Osteocyte (in vitro differentiated cells): Measurements from ENCODE around the gene TJP1. TPM values are rescaled to one million over a fixed set of nuclear protein-coding genes. Genes with fewer than 3 reads are reported as not detected.

ENCODE experiments used
- DNase-seq: peaks from one replicate; pipeline ENCODE4 v3.0.0; 2021; ENCODE audit warnings: mixed read lengths; ENCODE audit not compliant: unreplicated experiment; ENCODE audit errors: extremely low spot score
- H3K27ac Mint-ChIP-seq: one replicate; pipeline ENCODE4 v1.8.0; 2021; ENCODE audit warnings: mild to moderate bottlenecking, mixed read lengths; ENCODE audit not compliant: unreplicated experiment
- H3K27me3 Mint-ChIP-seq: one replicate; pipeline ENCODE4 v1.8.0; 2021; ENCODE audit warnings: mixed read lengths; ENCODE audit not compliant: unreplicated experiment
- H3K36me3 Mint-ChIP-seq: one replicate; pipeline ENCODE4 v1.8.0; 2021; ENCODE audit warnings: mixed read lengths; ENCODE audit not compliant: unreplicated experiment
- H3K4me1 Mint-ChIP-seq: one replicate; pipeline ENCODE4 v1.8.0; 2021; ENCODE audit warnings: mixed read lengths; ENCODE audit not compliant: unreplicated experiment
- H3K4me3 Mint-ChIP-seq: one replicate; pipeline ENCODE4 v1.8.0; 2021; ENCODE audit warnings: mild to moderate bottlenecking, moderate library complexity, mixed read lengths; ENCODE audit not compliant: unreplicated experiment
- H3K9me3 Mint-ChIP-seq: one replicate; pipeline ENCODE4 v1.8.0; 2021; ENCODE audit warnings: mixed read lengths; ENCODE audit not compliant: unreplicated experiment
- total RNA-seq: library from RNA; stranded (reverse); gene quantifications from 2 replicates; pipeline ENCODE4 v1.2.1, GENCODE V29; 2021
- TF ChIP-seq, protein P1 (sequence below): fragments of 200-600 bp; sonication (generic); IDR thresholded peaks from 2 replicates; pipeline ENCODE4 v1.5.0; 2021; ENCODE audit warnings: antibody characterized with exemption, mild to moderate bottlenecking, moderate library complexity

The TJP1 gene
- total RNA-seq, 1 donor from 2014 or later: 113 TPM

DNA sequence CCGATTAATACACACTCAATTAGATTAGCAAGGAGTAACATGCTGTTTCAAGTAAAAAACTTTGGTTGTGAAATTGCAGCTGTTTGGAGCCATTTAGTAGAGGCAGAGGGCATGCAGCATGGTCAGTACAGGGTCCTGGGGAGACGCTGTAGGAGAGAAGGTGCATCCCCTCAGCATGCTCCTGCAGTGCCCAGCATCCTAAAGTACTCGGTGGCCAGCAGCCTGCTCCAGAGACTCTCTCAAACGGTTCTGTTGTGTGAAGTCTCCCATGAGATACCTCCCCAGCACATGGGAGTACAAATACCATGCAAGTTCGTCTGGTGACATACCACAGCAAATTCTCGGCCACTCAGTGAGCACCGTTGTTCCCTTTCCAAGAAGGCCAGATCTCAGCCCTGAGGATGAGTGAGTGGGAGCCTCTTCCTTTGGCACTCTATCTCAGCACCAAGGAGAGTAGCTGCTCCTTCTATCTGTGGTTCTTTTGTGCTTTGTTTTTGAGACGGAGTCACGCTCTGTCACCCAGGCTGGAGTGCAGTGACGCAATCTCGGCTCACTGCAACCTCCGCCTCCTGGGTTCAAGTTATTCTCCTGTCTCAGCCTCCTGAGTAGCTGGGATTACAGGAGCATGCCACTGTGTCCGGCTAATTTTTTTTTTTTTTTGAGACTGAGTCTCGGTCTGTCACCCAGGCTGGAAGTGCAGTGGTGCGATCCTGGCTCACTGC, 72.7 kb downstream of the TJP1 start:
- no peaks in the 10 kb centered on the region for H3K27me3 Mint-ChIP-seq
- peaks cover 11% of the 10 kb centered on the region for H3K4me1 Mint-ChIP-seq
- H3K4me3 Mint-ChIP-seq: no peak overlapping the region
- TF ChIP-seq, protein P1, sequence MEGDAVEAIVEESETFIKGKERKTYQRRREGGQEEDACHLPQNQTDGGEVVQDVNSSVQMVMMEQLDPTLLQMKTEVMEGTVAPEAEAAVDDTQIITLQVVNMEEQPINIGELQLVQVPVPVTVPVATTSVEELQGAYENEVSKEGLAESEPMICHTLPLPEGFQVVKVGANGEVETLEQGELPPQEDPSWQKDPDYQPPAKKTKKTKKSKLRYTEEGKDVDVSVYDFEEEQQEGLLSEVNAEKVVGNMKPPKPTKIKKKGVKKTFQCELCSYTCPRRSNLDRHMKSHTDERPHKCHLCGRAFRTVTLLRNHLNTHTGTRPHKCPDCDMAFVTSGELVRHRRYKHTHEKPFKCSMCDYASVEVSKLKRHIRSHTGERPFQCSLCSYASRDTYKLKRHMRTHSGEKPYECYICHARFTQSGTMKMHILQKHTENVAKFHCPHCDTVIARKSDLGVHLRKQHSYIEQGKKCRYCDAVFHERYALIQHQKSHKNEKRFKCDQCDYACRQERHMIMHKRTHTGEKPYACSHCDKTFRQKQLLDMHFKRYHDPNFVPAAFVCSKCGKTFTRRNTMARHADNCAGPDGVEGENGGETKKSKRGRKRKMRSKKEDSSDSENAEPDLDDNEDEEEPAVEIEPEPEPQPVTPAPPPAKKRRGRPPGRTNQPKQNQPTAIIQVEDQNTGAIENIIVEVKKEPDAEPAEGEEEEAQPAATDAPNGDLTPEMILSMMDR: no peak
- peaks cover 5% of the 10 kb centered on the region for H3K9me3 Mint-ChIP-seq
- H3K36me3 Mint-ChIP-seq: peaks cover 20% of the 10 kb centered on the region
- no peak for DNase-seq
- no peak overlapping the region for H3K27ac Mint-ChIP-seq

DNA sequence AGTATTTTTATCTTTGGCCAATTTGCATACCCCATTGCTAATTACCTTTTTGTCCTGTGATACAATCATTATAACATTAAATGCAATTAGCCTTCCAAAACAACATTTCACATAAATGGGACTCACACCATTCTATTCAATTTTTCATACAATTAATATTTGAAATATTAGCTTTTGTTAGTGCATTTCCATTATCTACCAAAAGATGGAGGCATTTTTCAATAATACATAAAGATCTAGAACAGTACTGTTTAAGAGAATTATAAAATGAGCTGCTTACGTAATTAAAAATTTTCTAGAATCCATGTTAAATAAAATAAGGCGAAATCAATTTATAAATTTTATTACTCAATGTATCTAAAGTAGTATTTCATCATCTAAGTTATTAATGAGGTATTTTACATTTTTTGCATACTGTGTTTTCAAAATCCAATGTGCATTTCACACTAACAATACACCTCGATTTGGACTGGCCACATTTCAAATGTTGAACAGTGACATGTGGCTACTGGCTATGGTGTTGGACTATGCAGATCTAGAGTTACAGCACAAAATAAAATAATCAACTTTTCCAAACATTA, 74.3 kb downstream of the TJP1 start:
- H3K27ac Mint-ChIP-seq: no peak overlapping the region
- H3K4me1 Mint-ChIP-seq: peaks cover 11% of the 10 kb centered on the region
- TF ChIP-seq, protein P1: peak; percentile 68
- no peak overlapping the region for H3K4me3 Mint-ChIP-seq
- H3K27me3 Mint-ChIP-seq: no peaks in the 10 kb centered on the region
- no peaks in the 10 kb centered on the region for H3K9me3 Mint-ChIP-seq
- H3K36me3 Mint-ChIP-seq: peaks cover 12% of the 10 kb centered on the region
- no peak for DNase-seq

DNA sequence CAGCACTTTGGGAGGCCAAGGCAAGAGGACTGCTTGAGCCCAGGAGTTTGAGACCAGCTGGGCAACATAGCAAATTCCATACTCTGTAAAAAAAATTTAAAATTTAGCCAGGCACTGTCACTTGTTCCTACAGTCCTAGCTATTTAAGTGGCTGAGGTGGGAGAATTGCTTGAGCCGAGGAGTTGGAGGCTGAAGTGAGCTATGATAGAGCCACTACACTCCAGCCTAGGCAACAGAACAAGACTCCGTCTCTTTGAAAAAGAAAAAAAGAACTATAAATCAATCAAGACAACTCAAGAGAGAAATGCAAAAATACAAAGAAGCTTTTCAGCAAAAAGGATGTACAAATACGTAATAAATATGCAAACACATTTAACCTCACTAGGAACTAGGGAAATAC, 78.8 kb downstream of the TJP1 start:
- Mint-ChIP-seq H3K4me3 (no peak overlapping the region), H3K4me1 (peaks cover 2% of the 10 kb centered on the region), H3K27ac (no peak overlapping the region), H3K9me3 (no peaks in the 10 kb centered on the region), H3K36me3 (peaks cover 20% of the 10 kb centered on the region), H3K27me3 (no peaks in the 10 kb centered on the region)
- TF ChIP-seq, protein P1: no peak
- no peak for DNase-seq

DNA sequence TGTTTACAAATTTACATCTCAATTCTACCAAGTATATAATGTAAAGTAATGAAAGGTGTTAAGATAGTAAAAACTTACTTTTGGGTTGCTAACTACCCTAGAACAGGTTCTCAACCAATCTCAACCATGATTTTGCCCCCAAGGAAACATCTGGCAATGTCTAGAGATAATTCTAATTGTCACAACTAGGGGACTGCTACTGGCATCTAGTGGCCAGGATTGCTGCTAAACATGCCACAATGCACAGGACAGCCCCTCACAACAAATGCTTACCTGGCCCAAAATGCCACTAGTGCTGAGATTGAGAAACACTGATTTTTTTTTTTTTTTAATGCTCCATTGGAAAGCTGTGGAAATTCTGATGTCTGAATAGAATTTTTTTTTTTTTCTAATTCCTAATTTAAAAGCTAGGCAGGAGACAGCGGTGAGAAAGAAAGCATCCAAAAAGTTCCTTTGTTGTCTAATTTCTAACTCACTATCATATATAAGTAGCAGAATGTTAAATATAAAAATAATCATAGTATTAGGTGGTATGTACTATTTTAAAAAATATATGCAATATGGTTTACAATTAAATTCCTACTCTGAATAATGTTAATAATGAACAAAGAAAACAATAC, 81.5 kb downstream of the TJP1 start:
- Mint-ChIP-seq H3K9me3 (no peaks in the 10 kb centered on the region), H3K36me3 (peaks cover 39% of the 10 kb centered on the region), H3K4me1 (no peaks in the 10 kb centered on the region), H3K27ac (no peak overlapping the region), H3K4me3 (no peak overlapping the region), H3K27me3 (no peaks in the 10 kb centered on the region)
- no peak for DNase-seq
- TF ChIP-seq, protein P1: peak; percentile 47

DNA sequence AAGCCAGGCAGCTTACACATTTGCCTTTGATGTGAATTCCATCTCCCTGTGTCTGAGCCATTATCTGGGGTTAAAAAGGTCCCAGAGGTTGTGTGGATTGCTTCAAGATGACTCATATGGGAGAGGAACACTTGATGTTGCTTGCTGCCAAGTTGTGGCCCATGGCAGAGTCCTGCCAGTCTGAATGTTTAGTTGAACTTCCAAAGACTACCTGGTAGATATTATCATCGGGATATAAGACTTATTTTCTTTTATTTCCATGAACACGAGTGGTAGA, 85.6 kb downstream of the TJP1 start:
- Mint-ChIP-seq H3K36me3 (peaks cover 57% of the 10 kb centered on the region), H3K4me1 (no peaks in the 10 kb centered on the region), H3K4me3 (no peak overlapping the region), H3K9me3 (no peaks in the 10 kb centered on the region), H3K27me3 (no peaks in the 10 kb centered on the region), H3K27ac (no peak overlapping the region)
- no peak for DNase-seq
- TF ChIP-seq, protein P1: no peak
